Activated T-cell treated with anti-CD3 and anti-CD28 coated beads for 1 hour (primary cell): ENCODE results near the gene DYNLT5.
A peak's percentile ranks its signal among the peaks of the same experiment; 100 is the strongest.
"Not testable (repeated sequence)": the region's sequence is repeated elsewhere in the genome, so short reads cannot be mapped to it uniquely, and the experiment has no call there.

ENCODE experiments used
- DNase-seq: peaks from one replicate; pipeline ENCODE4 v3.0.0-alpha.2; 2020; ENCODE audit warnings: low read depth

Gene DYNLT5

GRCh38 chr1:66788231-66788939, 36.1 kb downstream of the DYNLT5 start:
- DNase-seq, result peak; percentile 10

- DNase-seq, result no peak
Observed at GRCh38 chr1:66791621-66792610, 39.7 kb downstream of the DYNLT5 start.

GRCh38 chr1:66795839-66796238, 43.6 kb downstream of the DYNLT5 start:
- DNase-seq, result not testable (repeated sequence)

- DNase-seq, result no peak
Observed at GRCh38 chr1:66809245-66809644, 57.0 kb downstream of the DYNLT5 start.

- DNase-seq, result no peak
Observed at GRCh38 chr1:66809736-66810326, 57.6 kb downstream of the DYNLT5 start.

- no peak for DNase-seq
Observed at GRCh38 chr1:66824771-66825170, 72.5 kb downstream of the DYNLT5 start.
